ENCODE data around the gene SRSF3. TPM values are rescaled to one million over a fixed set of nuclear protein-coding genes. Genes with fewer than 3 reads are reported as not detected.
A peak's percentile ranks its signal among the peaks of the same experiment; 100 is the strongest.
"Not testable (repeated sequence)": the region's sequence is repeated elsewhere in the genome, so short reads cannot be mapped to it uniquely, and the experiment has no call there.

The SRSF3 gene
- total RNA-seq, 1 donor from 2014 or later: 288 TPM

DNA sequence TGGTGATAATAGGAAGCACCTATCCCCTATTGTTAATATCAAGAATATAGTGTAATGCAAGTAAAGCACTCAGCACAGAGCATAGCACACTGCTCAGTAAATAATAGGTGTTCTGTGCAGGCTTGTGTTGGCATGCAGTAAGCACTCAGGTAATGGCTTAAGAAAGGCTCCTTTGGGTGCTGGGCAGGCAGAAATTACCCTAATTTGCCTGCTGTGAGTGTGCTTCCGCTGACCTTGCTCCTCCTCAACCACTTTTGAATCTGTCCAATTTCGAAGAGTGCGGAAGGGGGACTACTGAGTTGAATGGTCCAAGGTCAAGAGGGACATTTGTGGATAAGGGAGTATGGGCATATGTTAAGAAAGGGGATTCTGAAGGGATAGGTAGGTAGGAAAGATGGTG, 15.4 kb downstream of the SRSF3 start:
- H3K27ac Mint-ChIP-seq (ENCODE audit: unreplicated experiment): peak overlapping the region; percentile 16
- peaks cover 9% of the 10 kb centered on the region for H3K4me1 Mint-ChIP-seq (ENCODE audit: low read depth, unreplicated experiment)
- H3K9me3 Mint-ChIP-seq (ENCODE audit: unreplicated experiment): peaks cover 2% of the 10 kb centered on the region
- H3K27me3 Mint-ChIP-seq (ENCODE audit: unreplicated experiment): peaks cover 1% of the 10 kb centered on the region
- H3K4me3 Mint-ChIP-seq (ENCODE audit: unreplicated experiment): no peak overlapping the region
- TF ChIP-seq, protein P1, sequence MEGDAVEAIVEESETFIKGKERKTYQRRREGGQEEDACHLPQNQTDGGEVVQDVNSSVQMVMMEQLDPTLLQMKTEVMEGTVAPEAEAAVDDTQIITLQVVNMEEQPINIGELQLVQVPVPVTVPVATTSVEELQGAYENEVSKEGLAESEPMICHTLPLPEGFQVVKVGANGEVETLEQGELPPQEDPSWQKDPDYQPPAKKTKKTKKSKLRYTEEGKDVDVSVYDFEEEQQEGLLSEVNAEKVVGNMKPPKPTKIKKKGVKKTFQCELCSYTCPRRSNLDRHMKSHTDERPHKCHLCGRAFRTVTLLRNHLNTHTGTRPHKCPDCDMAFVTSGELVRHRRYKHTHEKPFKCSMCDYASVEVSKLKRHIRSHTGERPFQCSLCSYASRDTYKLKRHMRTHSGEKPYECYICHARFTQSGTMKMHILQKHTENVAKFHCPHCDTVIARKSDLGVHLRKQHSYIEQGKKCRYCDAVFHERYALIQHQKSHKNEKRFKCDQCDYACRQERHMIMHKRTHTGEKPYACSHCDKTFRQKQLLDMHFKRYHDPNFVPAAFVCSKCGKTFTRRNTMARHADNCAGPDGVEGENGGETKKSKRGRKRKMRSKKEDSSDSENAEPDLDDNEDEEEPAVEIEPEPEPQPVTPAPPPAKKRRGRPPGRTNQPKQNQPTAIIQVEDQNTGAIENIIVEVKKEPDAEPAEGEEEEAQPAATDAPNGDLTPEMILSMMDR (IDR thresholded peaks at IDR 0.05; ENCODE audit: partially characterized antibody, unreplicated experiment): no peak
- DNase-seq: no peak
- peaks cover under 1% of the 10 kb centered on the region for H3K36me3 Mint-ChIP-seq (ENCODE audit: unreplicated experiment)

DNA sequence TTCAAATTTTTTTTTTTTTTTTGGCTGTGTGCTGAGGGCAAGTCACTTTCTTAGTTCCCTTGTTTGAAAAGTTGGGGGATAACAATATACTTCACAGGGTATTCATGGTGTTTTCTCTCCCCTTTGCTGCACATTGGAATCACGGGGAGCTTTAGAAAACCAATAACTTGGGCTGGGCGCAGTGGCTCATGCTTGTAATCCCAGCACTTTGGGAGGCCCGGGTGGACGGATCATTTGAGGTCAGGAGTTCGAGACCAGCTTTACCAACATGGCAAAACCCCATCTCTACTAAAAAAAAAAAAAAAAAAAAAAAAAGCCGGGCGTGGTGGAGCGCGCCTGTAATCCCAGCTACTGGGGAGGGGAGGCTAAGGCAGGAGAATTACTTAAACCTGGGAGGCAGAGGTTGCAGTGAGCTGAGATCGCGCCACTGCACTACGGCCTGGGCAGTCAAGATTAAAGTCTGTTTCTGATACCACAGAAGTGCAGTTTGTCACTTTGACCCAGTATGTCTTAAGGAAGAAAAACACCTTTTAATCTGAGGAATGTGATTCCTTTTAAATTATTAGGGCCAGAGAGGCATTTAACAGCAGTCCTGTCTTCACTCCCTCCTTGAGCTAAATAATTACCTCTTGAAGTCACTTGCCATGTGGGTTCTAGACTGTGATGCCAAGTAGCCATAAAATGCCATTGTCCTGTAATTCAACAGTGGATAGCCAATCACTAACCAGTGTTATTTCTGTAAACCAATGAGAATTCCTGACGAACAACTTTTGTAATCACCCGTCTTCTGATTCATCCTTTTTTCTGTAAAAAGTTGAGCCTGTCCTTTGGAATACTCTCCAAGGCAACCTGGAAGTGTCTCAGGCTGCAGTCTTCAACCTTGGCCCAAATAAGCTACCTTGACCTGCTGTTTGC, 16.1 kb downstream of the SRSF3 start:
- peaks cover 2% of the 10 kb centered on the region for H3K9me3 Mint-ChIP-seq (ENCODE audit: unreplicated experiment)
- peaks cover 9% of the 10 kb centered on the region for H3K4me1 Mint-ChIP-seq (ENCODE audit: low read depth, unreplicated experiment)
- no peak for DNase-seq
- H3K27ac Mint-ChIP-seq (ENCODE audit: unreplicated experiment): peak overlapping the region; percentile 33
- H3K27me3 Mint-ChIP-seq (ENCODE audit: unreplicated experiment): peaks cover 1% of the 10 kb centered on the region
- no peaks in the 10 kb centered on the region for H3K36me3 Mint-ChIP-seq (ENCODE audit: unreplicated experiment)
- TF ChIP-seq, protein P1 (IDR thresholded peaks at IDR 0.05; ENCODE audit: partially characterized antibody, unreplicated experiment): no peak
- H3K4me3 Mint-ChIP-seq (ENCODE audit: unreplicated experiment): no peak overlapping the region

DNA sequence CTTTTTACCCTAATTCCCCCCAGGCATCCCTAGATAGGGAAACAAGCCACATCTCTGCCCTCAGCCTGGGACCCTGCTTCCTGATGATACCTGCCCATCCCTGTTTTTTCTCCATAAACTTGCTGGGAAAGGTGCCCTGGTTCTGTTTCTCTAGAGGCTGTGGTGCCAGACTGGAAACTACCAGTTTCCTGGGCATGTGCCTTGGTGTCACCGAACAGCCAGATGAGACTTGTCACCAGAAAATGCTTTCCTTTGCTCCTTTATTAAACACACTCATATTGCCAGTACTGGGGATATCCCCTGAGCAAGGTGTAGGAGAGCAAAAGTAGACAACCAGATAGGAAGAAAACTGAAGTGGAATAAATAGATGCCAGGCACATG, 16.8 kb downstream of the SRSF3 start:
- peaks cover 6% of the 10 kb centered on the region for H3K4me1 Mint-ChIP-seq (ENCODE audit: low read depth, unreplicated experiment)
- peak overlapping the region; percentile 33 for H3K27ac Mint-ChIP-seq (ENCODE audit: unreplicated experiment)
- no peaks in the 10 kb centered on the region for H3K36me3 Mint-ChIP-seq (ENCODE audit: unreplicated experiment)
- H3K27me3 Mint-ChIP-seq (ENCODE audit: unreplicated experiment): peaks cover 1% of the 10 kb centered on the region
- DNase-seq: no peak
- H3K9me3 Mint-ChIP-seq (ENCODE audit: unreplicated experiment): peaks cover 2% of the 10 kb centered on the region
- H3K4me3 Mint-ChIP-seq (ENCODE audit: unreplicated experiment): no peak overlapping the region
- TF ChIP-seq, protein P1 (IDR thresholded peaks at IDR 0.05; ENCODE audit: partially characterized antibody, unreplicated experiment): no peak

GRCh38 chr6:36611679-36612078, 17.5 kb downstream of the SRSF3 start:
- not testable (repeated sequence) for H3K4me1 Mint-ChIP-seq (ENCODE audit: low read depth, unreplicated experiment); H3K9me3 Mint-ChIP-seq (ENCODE audit: unreplicated experiment); H3K27ac Mint-ChIP-seq (ENCODE audit: unreplicated experiment); H3K27me3 Mint-ChIP-seq (ENCODE audit: unreplicated experiment); H3K36me3 Mint-ChIP-seq (ENCODE audit: unreplicated experiment); H3K4me3 Mint-ChIP-seq (ENCODE audit: unreplicated experiment); DNase-seq

- peaks cover 6% of the 10 kb centered on the region for H3K4me1 Mint-ChIP-seq (ENCODE audit: low read depth, unreplicated experiment)
- H3K9me3 Mint-ChIP-seq (ENCODE audit: unreplicated experiment): peaks cover 2% of the 10 kb centered on the region
- no peak overlapping the region for H3K4me3 Mint-ChIP-seq (ENCODE audit: unreplicated experiment)
- peaks cover 1% of the 10 kb centered on the region for H3K27me3 Mint-ChIP-seq (ENCODE audit: unreplicated experiment)
- no peaks in the 10 kb centered on the region for H3K36me3 Mint-ChIP-seq (ENCODE audit: unreplicated experiment)
- no peak for DNase-seq
- TF ChIP-seq, protein P1 (IDR thresholded peaks at IDR 0.05; ENCODE audit: partially characterized antibody, unreplicated experiment): no peak
- no peak overlapping the region for H3K27ac Mint-ChIP-seq (ENCODE audit: unreplicated experiment)
Measured at GRCh38 chr6:36612101-36612625, 18.0 kb downstream of the SRSF3 start.

All from glutamatergic neuron (in vitro differentiated cells).